Trophoblast cell (in vitro differentiated cells and primary cell): ENCODE data around the gene ATP8A2.

ENCODE experiments used
- DNase-seq, 2 donors: peaks; one replicate each; pipeline ENCODE4 v3.0.0-alpha.2; 2016
- H2AFZ ChIP-seq: 2 replicates; pipeline ENCODE4 v1.6.1; 2013; ENCODE audit warnings: low read length, moderate library complexity, mild to moderate bottlenecking; ENCODE audit not compliant: insufficient read depth, poor library complexity
- H2AK5ac ChIP-seq: 2 replicates; pipeline ENCODE4 v1.6.1; 2013; ENCODE audit warnings: mild to moderate bottlenecking, low read length
- H2BK120ac ChIP-seq: 2 replicates; pipeline ENCODE4 v1.6.1; 2013; ENCODE audit warnings: low read length, mild to moderate bottlenecking, moderate library complexity; ENCODE audit not compliant: insufficient read depth, poor library complexity
- H2BK12ac ChIP-seq: 2 replicates; pipeline ENCODE4 v1.6.1; 2013; ENCODE audit warnings: mild to moderate bottlenecking, low read length, moderate library complexity
- H2BK5ac ChIP-seq: 2 replicates; pipeline ENCODE4 v1.6.1; 2013; ENCODE audit warnings: low read length, low read depth, moderate library complexity, mild to moderate bottlenecking; ENCODE audit not compliant: poor library complexity
- H3K14ac ChIP-seq: 2 replicates; pipeline ENCODE4 v1.6.1; 2013; ENCODE audit warnings: mild to moderate bottlenecking, low read length
- H3K18ac ChIP-seq: 2 replicates; pipeline ENCODE4 v1.6.1; 2013; ENCODE audit warnings: mild to moderate bottlenecking, low read length
- H3K23ac ChIP-seq: 2 replicates; pipeline ENCODE4 v1.6.1; 2013; ENCODE audit warnings: low read length
- H3K27ac ChIP-seq: 2 replicates; pipeline ENCODE4 v1.5.1; 2013; ENCODE audit warnings: low read depth, mild to moderate bottlenecking, inconsistent platforms, low read length, moderate library complexity
- H3K27me3 ChIP-seq: 2 replicates; pipeline ENCODE4 v1.6.1; 2013; ENCODE audit warnings: inconsistent platforms, mild to moderate bottlenecking, low read length, moderate library complexity; ENCODE audit not compliant: insufficient read depth
- H3K36me3 ChIP-seq, 2 experiments: 1 replicate in 1 of 2; 2 replicates in 1 of 2; pipeline ENCODE4 v1.6.1; 2013; ENCODE audit warnings: low read length in 2 of 2, mild to moderate bottlenecking in 2 of 2, moderate library complexity in 1 of 2; ENCODE audit not compliant: insufficient read depth in 2 of 2, control insufficient read depth in 1 of 2
- H3K4ac ChIP-seq: 2 replicates; pipeline ENCODE4 v1.6.1; 2013; ENCODE audit warnings: low read depth, mild to moderate bottlenecking, low read length, moderate library complexity
- H3K4me1 ChIP-seq, 2 experiments: 1 replicate in 1 of 2; 2 replicates in 1 of 2; pipeline ENCODE4 v1.6.1; 2013; ENCODE audit warnings: low read length in 2 of 2, mild to moderate bottlenecking in 2 of 2, moderate library complexity in 1 of 2; ENCODE audit not compliant: insufficient read depth in 2 of 2, control insufficient read depth in 1 of 2
- H3K4me2 ChIP-seq: 2 replicates; pipeline ENCODE4 v1.6.1; 2013; ENCODE audit warnings: inconsistent platforms, mild to moderate bottlenecking, low read length, moderate library complexity
- H3K4me3 ChIP-seq: 2 replicates; pipeline ENCODE4 v1.5.1; 2013; ENCODE audit warnings: mild to moderate bottlenecking, low read depth, low read length, inconsistent platforms
- H3K79me1 ChIP-seq: one replicate; pipeline ENCODE4 v1.6.1; 2013; ENCODE audit warnings: low read length
- H3K79me2 ChIP-seq: 2 replicates; pipeline ENCODE4 v1.6.1; 2013; ENCODE audit warnings: low read length, mild to moderate bottlenecking; ENCODE audit not compliant: control insufficient read depth, insufficient read depth, poor library complexity
- H3K9ac ChIP-seq: 2 replicates; pipeline ENCODE4 v1.6.1; 2013; ENCODE audit warnings: mild to moderate bottlenecking, low read length
- H3K9me3 ChIP-seq: 2 replicates; pipeline ENCODE4 v1.6.1; 2013; ENCODE audit warnings: low read depth, mild to moderate bottlenecking, control low read depth, inconsistent platforms, low read length; ENCODE audit not compliant: insufficient read depth
- H4K12ac ChIP-seq: 2 replicates; pipeline ENCODE4 v1.6.1; 2013; ENCODE audit warnings: low read depth, mild to moderate bottlenecking, low read length, moderate library complexity
- H4K8ac ChIP-seq: 2 replicates; pipeline ENCODE4 v1.6.1; 2013; ENCODE audit warnings: low read depth, mild to moderate bottlenecking, low read length, moderate library complexity
- H4K91ac ChIP-seq: one replicate; pipeline ENCODE4 v1.6.1; 2013; ENCODE audit warnings: low read depth, mild to moderate bottlenecking, low read length, moderate library complexity
- WGBS: extraction: QIAGEN DNeasy Blood & Tissue Kit; methylation state at CpG from one replicate; pipeline ENCODE4 v1.1.7; 2013; ENCODE audit warnings: missing lambda C conversion rate; ENCODE audit not compliant: insufficient read length, insufficient coverage; ENCODE audit errors: extremely low coverage; 5-methylcytosine and 5-hydroxymethylcytosine counted together

ATP8A2 gene

GRCh38 chr13:25778365-25778764 is 406.6 kb downstream of the ATP8A2 start:
- Histone ChIP-seq H3K14ac (no peak overlapping the region), H3K18ac (no peak overlapping the region), H4K8ac (no peak overlapping the region), H2BK12ac (no peak overlapping the region), H3K4ac (no peak overlapping the region), H3K27ac (no peak overlapping the region), H3K4me2 (no peak overlapping the region), H3K9ac (no peak overlapping the region), H2BK5ac (no peak overlapping the region), H4K91ac (no peak overlapping the region), H3K79me1 (no peaks in the 10 kb centered on the region), H4K12ac (no peak overlapping the region), H3K36me3 (no peaks in the 10 kb centered on the region), H2AFZ (no peak overlapping the region), H3K9me3 (no peaks in the 10 kb centered on the region), H3K4me3 (no peak overlapping the region), H3K4me1 (no peaks in the 10 kb centered on the region), H2BK120ac (no peak overlapping the region), H3K79me2 (no peaks in the 10 kb centered on the region), H3K27me3 (no peaks in the 10 kb centered on the region), H2AK5ac (no peak overlapping the region), H3K23ac (no peak overlapping the region)
- DNase-seq, result no peak
- WGBS, result no CpG with 5 or more reads among the region's 7 CpGs

- no peak overlapping the region for H2BK5ac ChIP-seq
- no peak overlapping the region for H2AK5ac ChIP-seq
- H3K14ac ChIP-seq, result no peak overlapping the region
- H3K79me2 ChIP-seq, result no peaks in the 10 kb centered on the region
- H3K4me3 ChIP-seq, result no peak overlapping the region
- H3K9ac ChIP-seq, result no peak overlapping the region
- no peak overlapping the region for H2AFZ ChIP-seq
- H3K4me2 ChIP-seq, result no peak overlapping the region
- no peak overlapping the region for H3K27ac ChIP-seq
- H3K23ac ChIP-seq, result no peak overlapping the region
- no peak for DNase-seq
- no peak overlapping the region for H4K8ac ChIP-seq
- H3K79me1 ChIP-seq, result no peaks in the 10 kb centered on the region
- no peak overlapping the region for H4K12ac ChIP-seq
- H2BK120ac ChIP-seq, result no peak overlapping the region
- H3K36me3 ChIP-seq, result no peaks in the 10 kb centered on the region
- no peak overlapping the region for H3K4ac ChIP-seq
- H3K27me3 ChIP-seq, result no peaks in the 10 kb centered on the region
- H3K9me3 ChIP-seq, result no peaks in the 10 kb centered on the region
- H3K18ac ChIP-seq, result no peak overlapping the region
- H4K91ac ChIP-seq, result no peak overlapping the region
- H3K4me1 ChIP-seq, result no peaks in the 10 kb centered on the region
- WGBS, result no CpG with 5 or more reads among the region's 4 CpGs
- no peak overlapping the region for H2BK12ac ChIP-seq
These were observed 407.1 kb downstream of the ATP8A2 start for GRCh38 chr13:25778808-25779305.

- H4K91ac ChIP-seq, result no peak overlapping the region
- WGBS, result no CpG with 5 or more reads among the region's 2 CpGs
- DNase-seq, result no peak
These were observed 411.3 kb downstream of the ATP8A2 start for GRCh38 chr13:25783076-25783475.

GRCh38 chr13:25783601-25784024 is 411.8 kb downstream of the ATP8A2 start:
- H2BK12ac ChIP-seq, result no peak overlapping the region
- no peak overlapping the region for H2BK120ac ChIP-seq
- no peak overlapping the region for H4K91ac ChIP-seq
- H3K9me3 ChIP-seq, result no peaks in the 10 kb centered on the region
- WGBS, result no CpG with 5 or more reads among the region's 5 CpGs
- H3K27ac ChIP-seq, result no peak overlapping the region
- no peak overlapping the region for H2BK5ac ChIP-seq
- no peaks in the 10 kb centered on the region for H3K27me3 ChIP-seq
- H3K18ac ChIP-seq, result no peak overlapping the region
- H3K23ac ChIP-seq, result no peak overlapping the region
- no peak overlapping the region for H3K14ac ChIP-seq
- peak in 1 of 2 donors; percentile 40 for DNase-seq
- no peaks in the 10 kb centered on the region for H3K79me2 ChIP-seq
- no peak overlapping the region for H4K8ac ChIP-seq
- no peaks in the 10 kb centered on the region for H3K36me3 ChIP-seq
- H3K9ac ChIP-seq, result no peak overlapping the region
- no peaks in the 10 kb centered on the region for H3K79me1 ChIP-seq
- no peak overlapping the region for H3K4ac ChIP-seq
- no peak overlapping the region for H2AFZ ChIP-seq
- no peak overlapping the region for H2AK5ac ChIP-seq
- no peak overlapping the region for H4K12ac ChIP-seq
- H3K4me1 ChIP-seq, result no peaks in the 10 kb centered on the region
- H3K4me2 ChIP-seq, result no peak overlapping the region
- H3K4me3 ChIP-seq, result no peak overlapping the region

More at GRCh38 chr13:25783076-25783475, 411.3 kb downstream of the ATP8A2 start:
- Histone ChIP-seq H3K27ac (no peak overlapping the region), H3K4me2 (no peak overlapping the region), H3K4me3 (no peak overlapping the region), H3K18ac (no peak overlapping the region), H3K4ac (no peak overlapping the region), H2AFZ (no peak overlapping the region), H3K9ac (no peak overlapping the region), H2BK5ac (no peak overlapping the region), H4K8ac (no peak overlapping the region), H3K79me1 (no peaks in the 10 kb centered on the region), H4K12ac (no peak overlapping the region), H3K27me3 (no peaks in the 10 kb centered on the region), H2BK120ac (no peak overlapping the region), H3K4me1 (no peaks in the 10 kb centered on the region), H3K79me2 (no peaks in the 10 kb centered on the region), H3K36me3 (no peaks in the 10 kb centered on the region), H3K23ac (no peak overlapping the region), H2BK12ac (no peak overlapping the region), H3K14ac (no peak overlapping the region), H2AK5ac (no peak overlapping the region), H3K9me3 (no peaks in the 10 kb centered on the region)
